Endodermal cell (in vitro differentiated cells): ENCODE results near the gene ZCCHC9. TPM values are rescaled to one million over a fixed set of nuclear protein-coding genes. Genes with fewer than 3 reads are reported as not detected.

Experiments used
- DNase-seq: peaks from one replicate; pipeline ENCODE4 v3.0.0-alpha.2; 2017
- H3K27ac ChIP-seq: 2 replicates; pipeline ENCODE4 v1.5.1; 2013; ENCODE audit warnings: mild to moderate bottlenecking, low read depth, low read length, moderate library complexity
- H3K27me3 ChIP-seq: 2 replicates; pipeline ENCODE4 v1.6.1; 2013; ENCODE audit warnings: mild to moderate bottlenecking, low read length, moderate library complexity; ENCODE audit not compliant: insufficient read depth, control insufficient read depth, poor library complexity, severe bottlenecking
- H3K36me3 ChIP-seq: 2 replicates; pipeline ENCODE4 v1.7.0; 2013; ENCODE audit warnings: mild to moderate bottlenecking, low read length, moderate library complexity; ENCODE audit not compliant: control insufficient read depth, insufficient read depth
- H3K4me1 ChIP-seq: one replicate; pipeline ENCODE4 v1.7.0; 2013; ENCODE audit warnings: low read length; ENCODE audit not compliant: control insufficient read depth, insufficient read depth
- H3K4me3 ChIP-seq: 2 replicates; pipeline ENCODE4 v1.5.1; 2013; ENCODE audit warnings: mild to moderate bottlenecking, low read length, moderate library complexity
- H3K9ac ChIP-seq: 2 replicates; pipeline ENCODE4 v1.6.1; 2013; ENCODE audit warnings: mild to moderate bottlenecking, low read length, moderate library complexity; ENCODE audit not compliant: poor library complexity, severe bottlenecking; ENCODE audit errors: extremely low read depth
- H3K9me3 ChIP-seq: 2 replicates; pipeline ENCODE4 v1.6.1; 2013; ENCODE audit warnings: mild to moderate bottlenecking, low read length, moderate library complexity; ENCODE audit not compliant: control insufficient read depth
- H3K27ac Mint-ChIP-seq: 2 replicates; pipeline ENCODE4 v1.8.0; 2020; ENCODE audit warnings: mixed read lengths
- H3K27me3 Mint-ChIP-seq: 2 replicates; pipeline ENCODE4 v1.8.0; 2021; ENCODE audit warnings: mild to moderate bottlenecking, mixed read lengths; ENCODE audit not compliant: insufficient read depth
- H3K36me3 Mint-ChIP-seq: 2 replicates; pipeline ENCODE4 v1.8.0; 2020; ENCODE audit warnings: low read depth, mixed read lengths
- H3K4me1 Mint-ChIP-seq: 2 replicates; pipeline ENCODE4 v1.8.0; 2020; ENCODE audit warnings: mixed read lengths
- H3K4me3 Mint-ChIP-seq: 2 replicates; pipeline ENCODE4 v1.8.0; 2020; ENCODE audit warnings: mild to moderate bottlenecking, moderate library complexity, mixed read lengths
- H3K9me3 Mint-ChIP-seq: 2 replicates; pipeline ENCODE4 v1.8.0; 2020; ENCODE audit warnings: mild to moderate bottlenecking, mixed read lengths
- WGBS, 2 experiments: methylation state at CpG; one replicate each; pipeline versions ENCODE4 v1.1.5 to v1.1.7; 2013; ENCODE audit warnings: missing lambda C conversion rate in 2 of 2, mixed read lengths in 1 of 2; ENCODE audit not compliant: insufficient coverage in 1 of 2, insufficient read length in 1 of 2; 5-methylcytosine and 5-hydroxymethylcytosine counted together
- total RNA-seq, 2 donors: library from RNA; stranded (reverse); fragmentation: NEBNext Ultra II Directional in 1 of 2; extraction: Animal tissue kit (Norgen Biotek cat#: 25700) in 1 of 2; gene quantifications; 2 replicates in 1 of 2; 3 replicates in 1 of 2; pipeline ENCODE4 v1.2.1, GENCODE V29; 2021
- TF ChIP-seq, protein P1 (sequence below): fragments of 200-600 bp; sonication (generic); conservative IDR thresholded peaks from 2 replicates; pipeline ENCODE4 v1.5.0; 2021; ENCODE audit warnings: antibody characterized with exemption, mild to moderate bottlenecking

ZCCHC9 gene
- total RNA-seq, 2 donors from 2014 or later: 40.1 to 40.8 TPM

DNA sequence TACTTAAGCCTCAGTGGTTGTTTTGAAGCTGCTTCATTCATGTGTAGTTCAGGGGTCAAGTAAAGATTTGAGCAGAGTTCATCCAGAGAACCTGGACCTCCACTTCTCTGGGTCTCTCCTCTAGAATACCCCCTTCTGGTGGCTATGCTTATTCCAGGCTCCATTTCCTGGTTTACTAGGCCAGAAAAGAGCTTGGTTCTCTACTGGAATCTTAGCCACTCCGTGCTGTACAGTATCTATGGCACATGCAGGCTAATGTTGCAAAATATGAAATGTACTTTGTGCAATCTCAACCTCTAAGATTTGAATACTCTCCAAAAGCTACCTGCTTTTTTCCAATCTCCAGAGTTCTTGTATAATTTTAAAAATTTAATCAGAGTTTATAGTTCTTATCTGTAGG lies 17.4 kb upstream of the ZCCHC9 start:
- Histone ChIP-seq H3K36me3 (peaks cover 7% of the 10 kb centered on the region), H3K27me3 (no peaks in the 10 kb centered on the region), H3K9me3 (peaks cover 8% of the 10 kb centered on the region), H3K4me3 (no peak overlapping the region), H3K27ac (no peak overlapping the region), H3K9ac (no peak overlapping the region), H3K4me1 (no peaks in the 10 kb centered on the region)
- Mint-ChIP-seq H3K27ac (no peak overlapping the region), H3K4me3 (no peak overlapping the region), H3K4me1 (peaks cover 6% of the 10 kb centered on the region), H3K27me3 (no peaks in the 10 kb centered on the region), H3K36me3 (peaks cover 15% of the 10 kb centered on the region), H3K9me3 (peaks cover 23% of the 10 kb centered on the region)
- TF ChIP-seq, protein P1, sequence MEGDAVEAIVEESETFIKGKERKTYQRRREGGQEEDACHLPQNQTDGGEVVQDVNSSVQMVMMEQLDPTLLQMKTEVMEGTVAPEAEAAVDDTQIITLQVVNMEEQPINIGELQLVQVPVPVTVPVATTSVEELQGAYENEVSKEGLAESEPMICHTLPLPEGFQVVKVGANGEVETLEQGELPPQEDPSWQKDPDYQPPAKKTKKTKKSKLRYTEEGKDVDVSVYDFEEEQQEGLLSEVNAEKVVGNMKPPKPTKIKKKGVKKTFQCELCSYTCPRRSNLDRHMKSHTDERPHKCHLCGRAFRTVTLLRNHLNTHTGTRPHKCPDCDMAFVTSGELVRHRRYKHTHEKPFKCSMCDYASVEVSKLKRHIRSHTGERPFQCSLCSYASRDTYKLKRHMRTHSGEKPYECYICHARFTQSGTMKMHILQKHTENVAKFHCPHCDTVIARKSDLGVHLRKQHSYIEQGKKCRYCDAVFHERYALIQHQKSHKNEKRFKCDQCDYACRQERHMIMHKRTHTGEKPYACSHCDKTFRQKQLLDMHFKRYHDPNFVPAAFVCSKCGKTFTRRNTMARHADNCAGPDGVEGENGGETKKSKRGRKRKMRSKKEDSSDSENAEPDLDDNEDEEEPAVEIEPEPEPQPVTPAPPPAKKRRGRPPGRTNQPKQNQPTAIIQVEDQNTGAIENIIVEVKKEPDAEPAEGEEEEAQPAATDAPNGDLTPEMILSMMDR: no peak
- 92 to 100% methylated on average over 1 of the region's 1 CpG for WGBS, 2 experiments
- no peak for DNase-seq

GRCh38 chr5:81286059-81286617 lies 15.2 kb upstream of the ZCCHC9 start:
- Mint-ChIP-seq H3K27me3 (no peaks in the 10 kb centered on the region), H3K27ac (peak overlapping the region; percentile 49), H3K4me3 (no peak overlapping the region), H3K4me1 (peaks cover 6% of the 10 kb centered on the region), H3K9me3 (peaks cover 14% of the 10 kb centered on the region), H3K36me3 (peaks cover 13% of the 10 kb centered on the region)
- no peaks in the 10 kb centered on the region for H3K4me1 ChIP-seq
- H3K9me3 ChIP-seq: peaks cover 13% of the 10 kb centered on the region
- no peak overlapping the region for H3K27ac ChIP-seq
- H3K36me3 ChIP-seq: peaks cover 7% of the 10 kb centered on the region
- no peak overlapping the region for H3K9ac ChIP-seq
- WGBS, 2 experiments: 74 to 100% methylated on average over 2 to 3 of the region's 3 CpGs
- no peak overlapping the region for H3K4me3 ChIP-seq
- DNase-seq: peak; percentile 46
- TF ChIP-seq, protein P1: peak; percentile 38
- H3K27me3 ChIP-seq: no peaks in the 10 kb centered on the region

DNA sequence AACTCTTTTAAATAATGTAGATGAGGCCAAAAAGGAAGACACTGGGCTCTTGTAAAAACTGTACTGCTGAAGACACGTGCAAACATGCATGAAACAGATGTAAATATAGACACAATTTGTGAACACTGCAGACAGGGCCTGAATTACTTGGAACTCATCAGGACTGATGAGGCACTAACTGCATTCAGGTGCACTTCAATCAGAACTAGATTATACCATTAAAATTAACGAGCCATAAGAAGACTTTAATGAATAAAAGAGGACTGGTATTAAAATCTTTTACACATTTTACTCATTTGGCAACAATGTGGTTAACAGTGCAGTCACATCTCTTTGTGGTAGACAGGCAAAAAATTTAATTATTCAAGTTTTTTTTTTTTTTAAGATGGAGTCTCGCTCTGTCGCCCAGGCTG lies 13.4 kb upstream of the ZCCHC9 start:
- no peak overlapping the region for H3K27ac ChIP-seq
- TF ChIP-seq, protein P1: no peak
- Mint-ChIP-seq H3K36me3 (peaks cover 27% of the 10 kb centered on the region), H3K27me3 (no peaks in the 10 kb centered on the region), H3K4me3 (no peak overlapping the region), H3K4me1 (peaks cover 6% of the 10 kb centered on the region), H3K27ac (no peak overlapping the region), H3K9me3 (peaks cover 27% of the 10 kb centered on the region)
- no peaks in the 10 kb centered on the region for H3K4me1 ChIP-seq
- no peaks in the 10 kb centered on the region for H3K27me3 ChIP-seq
- H3K4me3 ChIP-seq: no peak overlapping the region
- H3K36me3 ChIP-seq: peaks cover 7% of the 10 kb centered on the region
- H3K9me3 ChIP-seq: peaks cover 27% of the 10 kb centered on the region
- no peak for DNase-seq
- H3K9ac ChIP-seq: no peak overlapping the region
- WGBS, 2 experiments: 98 to 100% methylated on average over 1 to 4 of the region's 4 CpGs
